ENCODE measurements around the gene USP5.

USP5 gene

GRCh38 chr12:6843118-6843902 lies 8.6 kb upstream of the USP5 start:
- H3K4me3 ChIP-seq (ENCODE audit: low read depth, low read length): no peak overlapping the region
- no peak for DNase-seq (ENCODE audit: low read depth)
- no peak for TF ChIP-seq CTCF (IDR thresholded peaks at IDR 0.05; ENCODE audit: insufficient read depth, low read depth, low read length, missing control alignments)

- no peak for TF ChIP-seq CTCF (IDR thresholded peaks at IDR 0.05; ENCODE audit: insufficient read depth, low read depth, low read length, missing control alignments)
- no peak overlapping the region for H3K4me3 ChIP-seq (ENCODE audit: low read depth, low read length)
- no peak for DNase-seq (ENCODE audit: low read depth)
These were observed 6.6 kb upstream of the USP5 start for GRCh38 chr12:6845395-6845794.

DNA sequence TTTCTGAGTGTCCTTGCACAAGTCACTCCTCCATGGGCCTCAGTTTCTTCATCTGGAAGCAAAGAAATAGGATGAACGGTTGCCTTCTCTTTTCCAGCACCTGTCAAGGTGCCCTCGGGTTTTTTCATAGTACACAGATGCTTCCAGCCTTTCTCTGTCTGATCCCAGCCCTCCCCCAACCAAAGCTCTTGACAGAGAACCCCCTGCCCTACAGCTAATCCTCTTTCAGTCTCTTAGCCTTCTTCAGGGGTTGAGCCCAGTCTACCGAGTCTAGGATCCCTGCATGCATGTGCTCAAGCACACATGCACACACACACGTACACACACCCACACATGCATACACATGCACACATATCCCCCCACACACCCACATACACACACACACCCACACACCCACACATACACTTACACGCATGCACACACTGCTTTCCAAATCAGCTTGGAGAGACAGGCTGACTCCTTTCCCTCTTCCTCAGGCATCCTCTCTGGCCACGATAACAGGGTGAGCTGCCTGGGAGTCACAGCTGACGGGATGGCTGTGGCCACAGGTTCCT lies 5.6 kb upstream of the USP5 start:
- no peak for TF ChIP-seq CTCF (IDR thresholded peaks at IDR 0.05; ENCODE audit: insufficient read depth, low read depth, low read length, missing control alignments)
- no peak overlapping the region for H3K4me3 ChIP-seq (ENCODE audit: low read depth, low read length)

GRCh38 chr12:6847676-6848075 lies 4.3 kb upstream of the USP5 start:
- no peak for TF ChIP-seq CTCF (IDR thresholded peaks at IDR 0.05; ENCODE audit: insufficient read depth, low read depth, low read length, missing control alignments)
- DNase-seq (ENCODE audit: low read depth): no peak
- H3K4me3 ChIP-seq (ENCODE audit: low read depth, low read length): no peak overlapping the region

More for the DNA sequence above, 5.6 kb upstream of the USP5 start:
- no peak for DNase-seq (ENCODE audit: low read depth)

DNA sequence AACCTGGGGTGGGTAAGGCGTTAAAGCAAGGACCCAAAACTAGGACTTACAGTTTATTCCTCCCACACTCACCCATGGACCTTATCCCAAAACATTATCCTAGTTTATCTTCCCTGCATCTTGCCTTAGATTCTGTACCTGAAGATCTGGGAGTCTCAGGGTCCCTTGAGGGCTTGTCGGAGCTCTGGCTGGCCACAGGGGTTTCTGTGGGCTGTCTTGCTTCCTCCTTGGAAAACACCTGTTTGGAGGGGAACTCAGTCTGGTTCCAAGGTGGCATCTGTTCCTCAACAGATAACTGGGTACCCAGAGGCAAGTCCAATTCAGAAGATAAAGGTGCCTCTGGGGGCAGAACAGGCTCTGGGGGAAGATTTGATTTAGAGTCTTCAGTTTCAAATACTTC lies 2.5 kb upstream of the USP5 start:
- peak; percentile 51 for DNase-seq (ENCODE audit: low read depth)
- no peak for TF ChIP-seq CTCF (IDR thresholded peaks at IDR 0.05; ENCODE audit: insufficient read depth, low read depth, low read length, missing control alignments)
- H3K4me3 ChIP-seq (ENCODE audit: low read depth, low read length): peak overlapping the region; percentile 73

DNA sequence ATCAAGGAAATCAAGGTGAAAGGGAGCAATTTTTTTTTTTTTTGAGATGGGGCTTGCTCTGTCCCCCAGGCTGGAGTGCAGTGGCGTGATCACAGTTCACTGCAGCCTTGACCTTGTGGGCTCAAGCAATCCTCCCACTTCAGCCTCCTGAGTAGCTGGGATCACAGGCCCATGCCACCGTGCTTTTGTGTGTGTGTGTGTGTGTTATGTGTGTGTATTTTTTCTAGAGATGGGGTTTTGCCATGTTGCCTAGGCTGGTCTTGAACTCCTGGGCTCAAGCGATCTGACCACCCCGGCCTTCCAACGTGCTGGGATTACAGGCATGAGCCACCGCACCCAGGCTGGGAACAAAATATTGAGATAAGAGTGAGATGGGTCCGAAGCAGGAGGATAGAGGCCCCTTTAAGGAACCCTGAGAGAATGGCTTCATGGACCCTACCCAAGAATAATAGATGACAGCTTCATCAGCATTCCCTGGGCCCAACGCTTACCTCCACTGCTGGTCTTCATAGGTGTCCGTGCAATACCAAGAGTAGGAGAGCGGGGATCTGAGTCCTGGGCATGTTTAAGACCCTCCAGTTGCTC lies 1.9 kb upstream of the USP5 start:
- DNase-seq (ENCODE audit: low read depth): no peak
- H3K4me3 ChIP-seq (ENCODE audit: low read depth, low read length): peak overlapping the region; percentile 73
- TF ChIP-seq CTCF (IDR thresholded peaks at IDR 0.05; ENCODE audit: insufficient read depth, low read depth, low read length, missing control alignments): no peak

Data from GM12865 (cell line).